ENCODE data around the gene METTL9.

METTL9 gene

DNA sequence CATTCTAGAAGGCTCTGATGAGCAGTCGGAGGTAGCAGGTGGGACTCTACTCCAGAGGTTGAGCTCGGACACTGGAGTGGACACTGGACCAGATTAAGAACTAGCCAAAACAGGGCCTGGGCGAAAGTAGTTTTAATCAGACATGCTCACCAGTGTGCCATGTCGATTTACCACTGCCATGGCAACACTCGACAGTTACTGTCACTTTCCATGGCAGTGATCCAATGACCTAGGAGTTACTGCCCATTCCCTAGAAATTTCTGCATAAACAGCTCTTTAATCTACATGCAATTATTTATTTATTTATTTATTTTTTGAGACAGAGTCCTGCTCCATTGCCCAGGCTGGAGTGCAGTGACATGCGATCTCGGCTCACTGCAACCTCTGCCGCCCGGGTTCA lies 7.2 kb upstream of the METTL9 start:
- Histone ChIP-seq H3K27ac (no peak overlapping the region), H3K4me3 (no peak overlapping the region), H3K27me3 (no peaks in the 10 kb centered on the region), H3K36me3 (no peaks in the 10 kb centered on the region), H3K9me3 (no peaks in the 10 kb centered on the region), H3K4me1 (no peaks in the 10 kb centered on the region)
- DNase-seq, result no peak
- intact Hi-C loops (cut with DNase I; ENCODE audit: low total_unique reads), result no loop called here
- TF ChIP-seq, protein P1, sequence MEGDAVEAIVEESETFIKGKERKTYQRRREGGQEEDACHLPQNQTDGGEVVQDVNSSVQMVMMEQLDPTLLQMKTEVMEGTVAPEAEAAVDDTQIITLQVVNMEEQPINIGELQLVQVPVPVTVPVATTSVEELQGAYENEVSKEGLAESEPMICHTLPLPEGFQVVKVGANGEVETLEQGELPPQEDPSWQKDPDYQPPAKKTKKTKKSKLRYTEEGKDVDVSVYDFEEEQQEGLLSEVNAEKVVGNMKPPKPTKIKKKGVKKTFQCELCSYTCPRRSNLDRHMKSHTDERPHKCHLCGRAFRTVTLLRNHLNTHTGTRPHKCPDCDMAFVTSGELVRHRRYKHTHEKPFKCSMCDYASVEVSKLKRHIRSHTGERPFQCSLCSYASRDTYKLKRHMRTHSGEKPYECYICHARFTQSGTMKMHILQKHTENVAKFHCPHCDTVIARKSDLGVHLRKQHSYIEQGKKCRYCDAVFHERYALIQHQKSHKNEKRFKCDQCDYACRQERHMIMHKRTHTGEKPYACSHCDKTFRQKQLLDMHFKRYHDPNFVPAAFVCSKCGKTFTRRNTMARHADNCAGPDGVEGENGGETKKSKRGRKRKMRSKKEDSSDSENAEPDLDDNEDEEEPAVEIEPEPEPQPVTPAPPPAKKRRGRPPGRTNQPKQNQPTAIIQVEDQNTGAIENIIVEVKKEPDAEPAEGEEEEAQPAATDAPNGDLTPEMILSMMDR (IDR thresholded peaks at IDR 0.05), result no peak

DNA sequence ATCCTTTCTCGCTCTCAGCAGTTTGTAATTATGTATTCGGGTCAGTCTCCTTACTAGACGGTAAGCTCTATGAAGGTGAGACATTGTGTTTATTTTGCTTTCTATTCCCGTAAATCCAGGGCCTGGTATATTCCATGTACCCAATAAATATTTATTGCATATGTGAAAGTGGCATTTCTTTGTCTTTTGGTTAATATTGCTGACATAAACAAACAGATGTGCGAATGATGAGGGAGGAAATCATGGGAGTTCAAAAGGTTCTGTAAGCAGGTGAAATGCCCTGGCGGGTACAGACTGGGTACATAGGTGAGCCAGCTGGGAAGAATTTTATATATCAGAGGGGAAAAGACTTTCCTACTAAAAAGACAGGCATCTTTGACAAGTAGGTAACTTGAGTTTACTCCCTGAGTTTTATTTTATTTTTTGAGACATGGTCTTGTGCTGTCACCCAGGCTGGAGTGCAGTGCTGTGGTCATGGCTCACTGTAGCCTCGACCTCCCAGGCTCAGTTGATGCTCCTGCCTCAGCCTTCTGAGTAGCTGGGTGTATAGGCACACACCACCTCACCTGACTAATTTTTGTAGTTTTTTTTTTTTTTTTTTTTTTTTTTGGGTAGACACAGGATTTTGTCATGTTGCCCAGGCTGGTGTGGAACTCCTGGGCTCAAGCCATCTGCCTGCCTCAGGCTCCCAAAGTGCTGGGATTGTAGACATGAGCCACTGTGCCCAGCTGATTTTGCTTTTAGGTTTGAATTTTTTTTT lies 5.7 kb upstream of the METTL9 start:
- H3K4me3 ChIP-seq, result no peak overlapping the region
- peaks cover 0 to 4% (median 0%) of the 10 kb centered on the region in 4 donors for H3K4me1 ChIP-seq
- no peak for DNase-seq
- H3K9me3 ChIP-seq, result no peaks in the 10 kb centered on the region
- H3K27ac ChIP-seq, result no peak overlapping the region
- TF ChIP-seq, protein P1 (IDR thresholded peaks at IDR 0.05), result no peak
- H3K27me3 ChIP-seq, result no peaks in the 10 kb centered on the region
- intact Hi-C loops (cut with DNase I; ENCODE audit: low total_unique reads), result no loop called here
- H3K36me3 ChIP-seq, result no peaks in the 10 kb centered on the region

DNA sequence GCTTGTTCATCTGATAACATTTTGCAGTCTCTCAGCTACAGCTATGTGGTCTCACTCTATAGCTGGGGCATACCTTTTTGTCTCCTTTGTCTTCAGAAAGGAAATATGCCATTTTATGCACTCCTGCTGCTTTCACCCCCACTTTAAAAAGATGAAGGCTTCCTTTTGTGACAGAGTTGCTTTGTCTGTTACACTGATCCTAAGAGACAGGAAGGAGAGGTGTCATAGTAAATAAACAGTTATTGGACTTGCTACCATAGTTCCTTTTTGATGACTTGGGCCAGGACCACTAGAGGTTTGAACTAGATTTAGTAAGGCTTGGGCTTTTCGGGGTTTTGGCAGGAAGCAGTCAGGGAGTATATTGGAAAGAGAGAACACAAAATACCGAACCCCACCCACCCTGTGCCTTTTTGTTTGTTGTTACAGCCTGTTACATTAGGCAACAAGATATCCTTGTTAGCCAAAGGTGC lies 1.8 kb upstream of the METTL9 start:
- intact Hi-C loops (cut with DNase I; ENCODE audit: low total_unique reads), result no loop called here
- Histone ChIP-seq H3K27ac (no peak overlapping the region), H3K36me3 (no peaks in the 10 kb centered on the region), H3K4me3 (no peak overlapping the region), H3K27me3 (no peaks in the 10 kb centered on the region), H3K4me1 (peaks cover 0 to 16% (median 14%) of the 10 kb centered on the region in 4 donors), H3K9me3 (no peaks in the 10 kb centered on the region)
- TF ChIP-seq, protein P1 (IDR thresholded peaks at IDR 0.05), result no peak
- no peak for DNase-seq

DNA sequence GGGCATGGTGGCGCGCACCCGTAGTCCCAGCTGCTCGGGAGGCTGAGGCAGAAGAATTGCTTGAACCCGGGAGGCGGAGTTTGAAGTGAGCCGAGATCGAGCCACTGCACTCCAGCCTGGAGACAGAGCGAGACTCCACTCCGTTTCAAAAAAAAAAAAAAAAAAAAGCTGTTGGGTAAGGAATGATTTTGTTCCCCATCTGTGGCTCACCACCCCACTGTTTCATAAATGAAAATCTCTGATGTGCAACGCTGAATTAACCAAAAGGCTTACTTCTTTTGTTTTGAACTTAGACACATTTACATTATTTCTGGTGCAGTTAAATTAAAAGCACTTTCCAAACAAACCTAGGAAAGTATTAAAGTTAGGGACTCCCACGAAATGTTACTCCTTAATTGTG lies 1.2 kb upstream of the METTL9 start:
- no peaks in the 10 kb centered on the region for H3K36me3 ChIP-seq
- peaks cover 0 to 16% (median 14%) of the 10 kb centered on the region in 4 donors for H3K4me1 ChIP-seq
- H3K27me3 ChIP-seq, result no peaks in the 10 kb centered on the region
- TF ChIP-seq, protein P1 (IDR thresholded peaks at IDR 0.05), result no peak
- DNase-seq, result no peak
- H3K27ac ChIP-seq, result peak overlapping the region in 1 of 2 donors; percentile 95
- intact Hi-C loops (cut with DNase I; ENCODE audit: low total_unique reads), result no loop called here
- no peak overlapping the region for H3K4me3 ChIP-seq
- H3K9me3 ChIP-seq, result no peaks in the 10 kb centered on the region

DNA sequence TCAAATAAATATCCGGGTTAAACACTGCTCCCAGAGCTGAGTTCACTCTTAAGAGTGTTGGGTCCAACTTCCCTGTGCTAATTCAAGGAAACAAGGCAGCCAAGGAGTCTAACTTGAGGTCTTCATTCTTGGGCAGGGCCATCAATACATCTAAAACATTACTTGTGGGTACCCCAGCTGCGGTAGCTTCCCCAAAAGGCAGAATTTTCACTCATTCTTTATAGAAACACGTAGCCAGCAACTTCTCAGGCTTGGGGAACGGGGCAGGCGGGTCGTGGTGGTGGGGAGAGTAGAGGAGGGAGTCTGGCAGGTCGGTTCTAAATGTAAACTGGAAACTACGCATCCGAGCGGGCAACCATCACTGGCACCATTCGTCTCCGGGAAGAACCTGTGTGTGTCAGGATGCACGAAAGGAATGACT lies 666 bp upstream of the METTL9 start:
- peak overlapping the region; percentile 63 to 98 for H3K4me3 ChIP-seq
- no peaks in the 10 kb centered on the region for H3K9me3 ChIP-seq
- TF ChIP-seq, protein P1 (IDR thresholded peaks at IDR 0.05), result no peak
- no peak for DNase-seq
- H3K27me3 ChIP-seq, result no peaks in the 10 kb centered on the region
- intact Hi-C loops (cut with DNase I; ENCODE audit: low total_unique reads), result no loop called here
- H3K27ac ChIP-seq, result peak overlapping the region; percentile 88 to 95
- H3K4me1 ChIP-seq, result peaks cover 0 to 16% (median 14%) of the 10 kb centered on the region in 4 donors
- no peaks in the 10 kb centered on the region for H3K36me3 ChIP-seq

Measured in tibial artery (tissue), 4 donors.